ENCODE measurements around the gene SYNE1. TPM values are rescaled to one million over a fixed set of nuclear protein-coding genes. Genes with fewer than 3 reads are reported as not detected.

The SYNE1 gene
- total and polyA plus RNA-seq, 10 of the 15 experiments (the other 5 are each of a cell fraction or from before 2014, with no cell fraction given), result 2.3 to 28.7 (median 14.1) TPM

DNA sequence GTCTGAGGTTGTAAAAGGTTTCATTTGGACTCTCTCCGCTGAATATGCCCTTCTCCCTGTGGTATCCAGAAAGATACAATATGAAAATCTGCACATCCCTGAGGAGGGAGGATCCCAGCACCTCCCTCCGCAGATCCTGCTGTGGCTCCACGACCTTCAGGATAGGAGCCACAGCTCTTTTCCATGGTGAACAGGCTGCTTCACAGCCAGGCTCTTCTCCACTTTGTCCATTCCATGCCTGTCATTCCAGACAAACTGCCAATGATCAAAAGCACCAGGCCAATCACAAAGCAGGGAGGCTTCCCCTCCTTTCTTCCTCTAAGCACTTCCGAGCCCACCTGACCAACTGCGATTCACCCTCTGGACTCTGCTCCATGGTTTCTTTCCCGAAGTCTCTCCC lies 489.9 kb downstream of the SYNE1 start:
- ChIA-PET POLR2A (no interaction called here), RAD21 (ENCODE audit: unreplicated experiment) (no interaction called here), CTCF (interaction anchor here (0.9 kb wide), 1 partner anchor 976 kb away, joined by 3 read pairs; no protein-coding TSS in a partner anchor), SMC1A (ENCODE audit: uncharacterized antibody, unreplicated experiment) (interaction anchor here (1.1 kb wide), 1 partner anchor 13 kb away, joined by 6 read pairs; no protein-coding TSS in a partner anchor)
- H3K79me2 ChIP-seq (ENCODE audit: control insufficient read depth, insufficient read depth, low read length), result no peaks in the 10 kb centered on the region
- in situ Hi-C loops (cut with MboI), result no loop called here
- H3K36me3 ChIP-seq (ENCODE audit: control insufficient read depth in 2 of 2, insufficient read depth in 2 of 2, low read length in 1 of 2), result peaks cover 0 to 3% of the 10 kb centered on the region in 2 experiments; a peak in 2 of 4 replicates
- H3K9me3 ChIP-seq (replicated peaks; ENCODE audit: control insufficient read depth, insufficient read depth, low read length), result no peaks in the 10 kb centered on the region
- 88% methylated on average over 6 of the region's 6 CpGs for WGBS (ENCODE audit: insufficient coverage, insufficient replicate concordance, low lambda C conversion rate, missing lambda C conversion rate)
- no TSS peak for BruUV-seq (replicated peaks)
- no peak overlapping the region for H2AFZ ChIP-seq (ENCODE audit: control insufficient read depth, low read depth, low read length)
- no peaks in the 10 kb centered on the region for H4K20me1 ChIP-seq (ENCODE audit: control insufficient read depth, insufficient read depth)
- intact Hi-C loops (cut with micrococcal nuclease; ENCODE audit: unreplicated experiment), result no loop called here
- H3K27ac ChIP-seq (ENCODE audit: control insufficient read depth, insufficient read depth), result no peak overlapping the region
- no peak overlapping the region for H3K9ac ChIP-seq (ENCODE audit: control insufficient read depth, insufficient read depth, low read length)
- DNase-seq (ENCODE audit: low read depth, low spot score) (no peak), ATAC-seq (no peak), FAIRE-seq (no peak)
- H3K4me1 ChIP-seq (ENCODE audit: control insufficient read depth, insufficient read depth, low read length), result no peaks in the 10 kb centered on the region
- no peak overlapping the region for H3K4me2 ChIP-seq (ENCODE audit: control insufficient read depth, insufficient read depth)
- TF ChIP-seq SP1 (IDR thresholded peaks at IDR 0.05; ENCODE audit: low read depth, low read length), result no peak
- TF ChIP-seq, protein P1, sequence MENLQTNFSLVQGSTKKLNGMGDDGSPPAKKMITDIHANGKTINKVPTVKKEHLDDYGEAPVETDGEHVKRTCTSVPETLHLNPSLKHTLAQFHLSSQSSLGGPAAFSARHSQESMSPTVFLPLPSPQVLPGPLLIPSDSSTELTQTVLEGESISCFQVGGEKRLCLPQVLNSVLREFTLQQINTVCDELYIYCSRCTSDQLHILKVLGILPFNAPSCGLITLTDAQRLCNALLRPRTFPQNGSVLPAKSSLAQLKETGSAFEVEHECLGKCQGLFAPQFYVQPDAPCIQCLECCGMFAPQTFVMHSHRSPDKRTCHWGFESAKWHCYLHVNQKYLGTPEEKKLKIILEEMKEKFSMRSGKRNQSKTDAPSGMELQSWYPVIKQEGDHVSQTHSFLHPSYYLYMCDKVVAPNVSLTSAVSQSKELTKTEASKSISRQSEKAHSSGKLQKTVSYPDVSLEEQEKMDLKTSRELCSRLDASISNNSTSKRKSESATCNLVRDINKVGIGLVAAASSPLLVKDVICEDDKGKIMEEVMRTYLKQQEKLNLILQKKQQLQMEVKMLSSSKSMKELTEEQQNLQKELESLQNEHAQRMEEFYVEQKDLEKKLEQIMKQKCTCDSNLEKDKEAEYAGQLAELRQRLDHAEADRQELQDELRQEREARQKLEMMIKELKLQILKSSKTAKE (IDR thresholded peaks at IDR 0.05; ENCODE audit: low read depth, poor library complexity, severe bottlenecking), result no peak
- TF ChIP-seq BCL3 (IDR thresholded peaks at IDR 0.05; ENCODE audit: borderline replicate concordance, insufficient read depth, low read depth, low read length, poor library complexity, severe bottlenecking), result no peak
- TF ChIP-seq BMI1 (IDR thresholded peaks at IDR 0.05; ENCODE audit: borderline replicate concordance), result no peak
- no peak for TF ChIP-seq ELK1 (IDR thresholded peaks at IDR 0.05; ENCODE audit: low read depth, low read length)
- TF ChIP-seq MEF2B (IDR thresholded peaks at IDR 0.05; ENCODE audit: partially characterized antibody, poor library complexity, severe bottlenecking), result no peak
- no peak for TF ChIP-seq SRF (IDR thresholded peaks at IDR 0.05; ENCODE audit: low read depth in 2 of 2, low read length in 2 of 2)
- no peak for TF ChIP-seq RCOR1 (conservative IDR thresholded peaks at IDR 0.05; ENCODE audit: low read depth, low read length)
- no peak for TF ChIP-seq BRCA1 (IDR thresholded peaks at IDR 0.05; ENCODE audit: low read depth, low read length)
- no peak overlapping the region for H3K4me3 ChIP-seq
- H3K27me3 ChIP-seq (replicated peaks in 1 of 2; ENCODE audit: control insufficient read depth in 2 of 2, insufficient read depth in 2 of 2, low read length in 1 of 2), result no peaks in the 10 kb centered on the region
